ENCODE measurements around the gene LYZL2. TPM values are rescaled to one million over a fixed set of nuclear protein-coding genes. Genes with fewer than 3 reads are reported as not detected.
"Not testable (repeated sequence)": the region's sequence is repeated elsewhere in the genome, so short reads cannot be mapped to it uniquely, and the experiment has no call there.

LYZL2 gene
- total and polyA plus RNA-seq, 7 donors = not detected

- Histone ChIP-seq H3K4me1 (peaks cover 0 to 19% (median 5%) of the 10 kb centered on the region in 4 donors), H3K27ac (peak overlapping the region in 2 of 4 donors; percentile 26 to 35)
- H3K27me3 ChIP-seq; H3K4me3 ChIP-seq; intact Hi-C loops (cut with DNase I); DNase-seq; H3K36me3 ChIP-seq; H3K9me3 ChIP-seq: not testable (repeated sequence)
- WGBS, 2 donors = 81 to 89% methylated on average over 8 of the region's 8 CpGs
- peak in 3 of 4 donors; percentile 35 to 48 (median 37) for TF ChIP-seq POLR2AphosphoS5 (IDR thresholded peaks at IDR 0.05)
Measured at GRCh38 chr10:30655001-30655400, 25.4 kb upstream of the LYZL2 start.

GRCh38 chr10:30651470-30652397 lies 22.2 kb upstream of the LYZL2 start:
- H3K27ac ChIP-seq; DNase-seq; H3K36me3 ChIP-seq; H3K27me3 ChIP-seq; H3K4me3 ChIP-seq; H3K9me3 ChIP-seq; intact Hi-C loops (cut with DNase I): not testable (repeated sequence)
- peaks cover 0 to 19% (median 5%) of the 10 kb centered on the region in 4 donors for H3K4me1 ChIP-seq
- WGBS, 2 donors = 76 to 84% methylated on average over 10 of the region's 10 CpGs

GRCh38 chr10:30647089-30647488 lies 17.5 kb upstream of the LYZL2 start:
- TF ChIP-seq POLR2A (IDR thresholded peaks at IDR 0.05) (no peak), POLR2AphosphoS5 (IDR thresholded peaks at IDR 0.05) (no peak), CTCF (IDR thresholded peaks at IDR 0.05) (no peak), EP300 (IDR thresholded peaks at IDR 0.05) (no peak)
- peaks cover 0 to 20% (median 11%) of the 10 kb centered on the region in 4 donors for H3K4me1 ChIP-seq
- DNase-seq = no peak
- H3K9me3 ChIP-seq = no peaks in the 10 kb centered on the region
- H3K4me3 ChIP-seq = no peak overlapping the region
- 54 to 69% methylated on average over 8 of the region's 8 CpGs for WGBS, 2 donors
- intact Hi-C loops (cut with DNase I) = no loop called here
- H3K36me3 ChIP-seq = no peaks in the 10 kb centered on the region
- H3K27ac ChIP-seq = no peak overlapping the region
- no peaks in the 10 kb centered on the region for H3K27me3 ChIP-seq

- intact Hi-C loops (cut with DNase I) = no loop called here
- no peaks in the 10 kb centered on the region for H3K36me3 ChIP-seq
- no peak overlapping the region for H3K27ac ChIP-seq
- no peak for TF ChIP-seq POLR2AphosphoS5 (IDR thresholded peaks at IDR 0.05)
- no peak for TF ChIP-seq EP300 (IDR thresholded peaks at IDR 0.05)
- no peak for TF ChIP-seq CTCF (IDR thresholded peaks at IDR 0.05)
- no peak for TF ChIP-seq POLR2A (IDR thresholded peaks at IDR 0.05)
- 10 to 18% methylated on average over 15 of the region's 15 CpGs for WGBS, 2 donors
- H3K27me3 ChIP-seq = no peaks in the 10 kb centered on the region
- H3K9me3 ChIP-seq = no peaks in the 10 kb centered on the region
- H3K4me1 ChIP-seq = peaks cover 0 to 20% (median 11%) of the 10 kb centered on the region in 4 donors
- H3K4me3 ChIP-seq = peak overlapping the region in 1 of 4 donors; percentile 15
- peak; percentile 74 for DNase-seq
Measured at GRCh38 chr10:30645340-30645827, 15.8 kb upstream of the LYZL2 start.

- 71 to 72% methylated on average over 5 of the region's 5 CpGs for WGBS, 2 donors
- H3K36me3 ChIP-seq; H3K27me3 ChIP-seq; DNase-seq; H3K4me3 ChIP-seq; intact Hi-C loops (cut with DNase I); H3K9me3 ChIP-seq: not testable (repeated sequence)
- peak overlapping the region in 3 of 4 donors; percentile 22 to 50 (median 48) for H3K27ac ChIP-seq
- peaks cover 0 to 20% (median 11%) of the 10 kb centered on the region in 4 donors for H3K4me1 ChIP-seq
Measured at GRCh38 chr10:30644408-30644861, 14.9 kb upstream of the LYZL2 start.

GRCh38 chr10:30643557-30644199 lies 14.1 kb upstream of the LYZL2 start:
- H3K4me3 ChIP-seq; intact Hi-C loops (cut with DNase I); H3K36me3 ChIP-seq; H3K9me3 ChIP-seq; H3K27me3 ChIP-seq: not testable (repeated sequence)
- TF ChIP-seq POLR2AphosphoS5 (IDR thresholded peaks at IDR 0.05) = peak in 3 of 4 donors; percentile 22 to 34 (median 28)
- WGBS, 2 donors = 67 to 70% methylated on average over 12 of the region's 12 CpGs
- peaks cover 0 to 20% (median 11%) of the 10 kb centered on the region in 4 donors for H3K4me1 ChIP-seq
- peak overlapping the region in 3 of 4 donors; percentile 22 to 50 (median 48) for H3K27ac ChIP-seq
- DNase-seq = peak; percentile 72

GRCh38 chr10:30642856-30643255 lies 13.3 kb upstream of the LYZL2 start:
- H3K4me3 ChIP-seq; H3K36me3 ChIP-seq; DNase-seq; H3K27ac ChIP-seq; intact Hi-C loops (cut with DNase I); H3K27me3 ChIP-seq; H3K9me3 ChIP-seq: not testable (repeated sequence)
- peaks cover 0 to 20% (median 11%) of the 10 kb centered on the region in 4 donors for H3K4me1 ChIP-seq
- 69 to 77% methylated on average over 10 of the region's 13 CpGs for WGBS, 2 donors

All from sigmoid colon (tissue), 7 donors.